GM12892 (cell line): ENCODE data around the gene GFPT1.
A peak's percentile ranks its signal among the peaks of the same experiment; 100 is the strongest.
"Not testable (repeated sequence)": the region's sequence is repeated elsewhere in the genome, so short reads cannot be mapped to it uniquely, and the experiment has no call there.

Experiments used
- DNase-seq: peaks from one replicate; pipeline ENCODE4 v3.0.0; 2011; ENCODE audit not compliant: insufficient read length
- FAIRE-seq: peaks from 2 replicates; lab custom pipeline; 2011; peaks lifted over from hg19 to GRCh38; lab: Jason Lieb, UNC
- POLR2A ChIP-seq: IDR thresholded peaks from 2 replicates; pipeline ENCODE4 v1.6.1; 2011; ENCODE audit warnings: low read depth, low read length, control low read depth
- POLR2AphosphoS5 ChIP-seq: IDR thresholded peaks from 2 replicates; pipeline ENCODE4 v1.6.1; 2011; ENCODE audit warnings: low read depth, low read length, control low read depth
- TAF1 ChIP-seq: IDR thresholded peaks from 2 replicates; pipeline ENCODE4 v1.6.1; 2011; ENCODE audit warnings: low read depth, mild to moderate bottlenecking, control low read depth, low read length, borderline replicate concordance

Gene GFPT1

GRCh38 chr2:69382547-69382946, 4.5 kb downstream of the GFPT1 start:
- no peak for FAIRE-seq
- TF ChIP-seq POLR2A (no peak), POLR2AphosphoS5 (no peak), TAF1 (no peak)
- no peak for DNase-seq

DNA sequence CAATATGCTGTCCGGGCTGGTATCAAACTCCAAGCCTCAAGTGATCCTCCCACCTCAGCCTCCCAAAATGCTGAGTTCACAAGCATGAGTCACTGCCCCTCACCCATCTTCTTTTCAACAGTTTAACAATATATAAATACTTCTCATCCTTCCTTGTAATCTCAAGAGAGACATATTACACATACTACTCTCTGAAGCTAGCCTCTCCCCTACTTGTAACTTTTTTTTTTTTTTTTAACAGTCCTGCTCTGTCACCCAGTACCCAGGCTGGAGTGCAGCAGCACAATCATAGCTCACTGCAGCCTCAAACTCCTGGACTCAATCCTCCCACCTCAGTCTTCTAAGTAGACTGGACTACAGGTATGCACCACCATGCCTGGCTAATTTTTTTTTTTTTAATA, 5.7 kb downstream of the GFPT1 start:
- DNase-seq (no peak), FAIRE-seq (no peak)
- TF ChIP-seq POLR2A (no peak), POLR2AphosphoS5 (no peak), TAF1 (no peak)

GRCh38 chr2:69380072-69380917, 6.7 kb downstream of the GFPT1 start:
- FAIRE-seq: no peak
- TF ChIP-seq POLR2A (no peak), TAF1 (no peak), POLR2AphosphoS5 (no peak)
- DNase-seq: no peak

DNA sequence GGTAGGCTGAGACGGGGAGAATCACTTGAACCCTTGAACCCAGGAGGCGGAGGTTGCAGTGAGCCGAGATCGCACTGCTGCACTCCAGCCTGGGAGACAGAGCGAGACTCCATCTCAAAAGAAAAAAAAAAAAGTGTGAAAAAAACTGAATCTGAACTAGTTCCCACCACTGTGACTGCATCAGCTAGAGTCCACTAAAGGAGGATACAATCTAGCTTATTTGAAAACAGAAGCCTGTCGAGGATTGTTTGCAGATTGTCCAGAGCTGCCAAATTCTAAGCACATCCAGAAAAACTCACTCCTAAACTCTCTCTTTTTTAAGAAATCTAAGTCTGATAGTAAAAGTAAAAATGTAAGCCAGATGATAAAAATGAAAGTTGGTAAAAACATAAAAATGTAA, 10.6 kb downstream of the GFPT1 start:
- TF ChIP-seq TAF1 (no peak), POLR2AphosphoS5 (no peak), POLR2A (no peak)
- FAIRE-seq (no peak), DNase-seq (no peak)

DNA sequence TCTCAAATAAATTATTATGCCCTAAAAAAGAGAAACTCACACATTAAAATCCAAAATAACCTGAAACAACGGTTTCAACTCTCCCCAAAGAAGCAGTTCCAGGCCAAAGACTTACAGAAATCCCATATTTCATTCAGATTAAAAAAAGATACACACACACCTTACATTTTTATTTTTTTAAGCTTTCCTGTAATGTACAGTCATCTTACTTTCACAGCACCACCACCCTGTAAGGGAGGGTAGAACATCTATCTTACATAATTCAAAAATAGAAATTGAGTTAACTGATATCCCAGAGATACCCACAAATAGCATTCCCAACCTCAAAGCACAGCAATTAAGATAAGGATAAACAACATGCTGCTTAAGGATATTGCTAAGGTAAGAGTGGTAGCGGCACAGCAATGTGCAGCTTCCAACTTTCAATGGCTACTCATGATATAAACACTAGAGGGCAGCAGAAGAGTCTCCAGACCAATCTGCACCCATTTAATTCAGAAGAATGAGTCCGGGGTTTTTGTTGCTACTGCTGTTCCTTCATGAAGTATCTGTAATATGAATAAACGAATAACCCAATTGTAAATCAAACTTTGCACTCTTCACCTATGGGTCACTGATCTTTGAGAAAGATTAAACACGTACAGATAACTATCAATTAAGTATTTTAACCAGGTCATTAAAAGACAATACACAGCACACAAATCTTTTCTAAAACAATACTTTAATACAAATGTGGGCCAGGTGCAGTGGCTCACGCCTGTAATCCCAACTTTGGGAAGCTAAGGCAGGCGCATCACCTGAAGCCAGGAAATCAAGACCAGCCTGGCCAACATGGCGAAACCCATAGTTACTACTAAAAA, 11.3 kb downstream of the GFPT1 start:
- DNase-seq: no peak
- FAIRE-seq: peak; percentile 48
- TF ChIP-seq POLR2AphosphoS5: no peak
- TF ChIP-seq TAF1: no peak
- no peak for TF ChIP-seq POLR2A

DNA sequence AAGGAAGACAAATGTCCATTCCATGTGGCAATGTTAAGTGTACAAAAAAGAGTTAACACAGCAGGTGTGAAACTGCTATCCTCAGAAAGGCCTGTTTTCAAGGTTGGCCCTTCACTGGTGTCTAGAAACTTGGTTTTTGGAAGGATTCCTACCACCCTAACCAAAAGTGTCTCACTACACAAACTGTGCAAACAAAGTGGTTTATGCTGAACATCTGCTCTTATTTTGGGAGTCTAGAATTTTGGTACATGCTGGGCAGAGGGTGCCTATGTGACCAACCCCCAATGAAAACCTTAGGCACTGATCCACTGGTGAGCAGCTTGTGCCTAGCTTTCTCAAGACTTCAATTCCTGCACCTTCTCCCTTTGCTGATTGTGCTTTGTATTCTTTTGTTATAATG, 14.3 kb downstream of the GFPT1 start:
- DNase-seq (no peak), FAIRE-seq (no peak)
- no peak for TF ChIP-seq TAF1
- no peak for TF ChIP-seq POLR2AphosphoS5
- TF ChIP-seq POLR2A: no peak

- no peak for DNase-seq
- no peak for TF ChIP-seq POLR2A
- TF ChIP-seq POLR2AphosphoS5: no peak
- no peak for TF ChIP-seq TAF1
- FAIRE-seq: no peak
These were observed 17.2 kb downstream of the GFPT1 start for GRCh38 chr2:69369802-69370201.

DNA sequence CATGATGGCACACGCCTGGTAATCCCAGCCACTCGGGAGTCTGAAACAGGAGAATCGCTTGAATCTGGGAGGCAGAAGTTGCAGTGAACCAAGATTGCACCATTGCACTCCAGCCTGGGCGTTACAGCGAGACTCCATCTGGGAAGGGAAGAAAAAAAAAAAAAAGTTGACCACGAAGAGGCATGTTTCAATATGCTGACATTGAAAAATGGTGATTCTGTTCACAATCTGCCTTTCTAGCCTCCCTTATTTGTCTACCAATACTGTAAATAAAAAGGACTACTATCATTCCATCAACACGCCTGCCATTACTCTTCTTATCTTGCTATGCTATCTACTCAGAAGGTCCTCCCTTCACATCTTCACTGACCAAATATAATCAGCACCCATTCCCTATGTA, 18.4 kb downstream of the GFPT1 start:
- no peak for FAIRE-seq

GRCh38 chr2:69359371-69359770, 27.7 kb downstream of the GFPT1 start:
- FAIRE-seq (peak; percentile 21), DNase-seq (no peak)
- TF ChIP-seq TAF1: no peak
- no peak for TF ChIP-seq POLR2A
- no peak for TF ChIP-seq POLR2AphosphoS5

More for the DNA sequence above, 18.4 kb downstream of the GFPT1 start:
- no peak for DNase-seq
- TF ChIP-seq TAF1 (no peak), POLR2A (no peak), POLR2AphosphoS5 (no peak)

GRCh38 chr2:69358914-69359313, 28.1 kb downstream of the GFPT1 start:
- FAIRE-seq (no peak), DNase-seq (no peak)
- TF ChIP-seq TAF1 (no peak), POLR2A (no peak), POLR2AphosphoS5 (no peak)

- FAIRE-seq: no peak
- no peak for TF ChIP-seq POLR2A
- TF ChIP-seq POLR2AphosphoS5: no peak
- TF ChIP-seq TAF1: no peak
- no peak for DNase-seq
These were observed 30.6 kb downstream of the GFPT1 start for GRCh38 chr2:69356471-69356870.

- FAIRE-seq, DNase-seq: not testable (repeated sequence)
These were observed 32.1 kb downstream of the GFPT1 start for GRCh38 chr2:69354976-69355375.
